K562 (cell line): ENCODE measurements around the gene CLDN20. TPM values are rescaled to one million over a fixed set of nuclear protein-coding genes. Genes with fewer than 3 reads are reported as not detected.

Experiments used
- ATAC-seq: fragments of 200-7000 bp; cut with Tn5 transposase; 3 replicates; pipeline ENCODE4 v1.9.1; 2020; ENCODE audit warnings: moderate library complexity
- BruUV-seq: library from RNA; stranded (reverse); fragments of 400-500 nt; replicated peaks from 2 replicates; lab custom pipeline; 2021; lab: Mats Ljungman, UMichigan
- CTCF ChIA-PET: fragments of 300-600 bp; formaldehyde crosslinking; extraction: SDS; loops from one replicate; lab custom pipeline; 2021; ENCODE audit warnings: low intra/inter-chr PET ratio; lab: Yijun Ruan, JAX
- POLR2A ChIA-PET: fragments of 300-600, 350-650 bp; sonication (Branson Sonifier 250); formaldehyde crosslinking; extraction: SDS; loops from one replicate; lab custom pipeline; 2021; ENCODE audit warnings: antibody characterized with exemption, inconsistent platforms; lab: Yijun Ruan, JAX
- DNase-seq, 4 experiments: peaks; one replicate each; pipeline versions ENCODE4 v3.0.0 to v3.0.0-alpha.2; 2011 to 2018; ENCODE audit warnings: low spot score in 3 of 4, mixed read lengths in 3 of 4; ENCODE audit errors: extremely low read depth in 1 of 4
- FAIRE-seq: peaks from 2 replicates; lab custom pipeline; 2011; peaks lifted over from hg19 to GRCh38; lab: Jason Lieb, UNC
- H2AFZ ChIP-seq: 2 replicates; pipeline ENCODE4 v1.6.0; 2011; ENCODE audit warnings: low read depth, low read length, control low read depth, inconsistent platforms
- H3K27ac ChIP-seq: fragments of 200-600 bp; 3 replicates; pipeline ENCODE4 v1.8.0; 2011; ENCODE audit warnings: low read depth, mild to moderate bottlenecking, control low read depth, inconsistent platforms, low read length, moderate library complexity, mixed read lengths; ENCODE audit errors: extremely low read depth
- H3K27me3 ChIP-seq, 2 experiments: fragments of 300-600 bp in 1 of 2; 2 replicates in 1 of 2; 3 replicates in 1 of 2; pipeline versions ENCODE4 v1.6.0 to v1.8.0; 2011; ENCODE audit warnings: inconsistent platforms in 2 of 2, low read length in 2 of 2, mild to moderate bottlenecking in 1 of 2, mixed read lengths in 1 of 2, moderate library complexity in 1 of 2; ENCODE audit not compliant: control insufficient read depth in 2 of 2, insufficient read depth in 2 of 2
- H3K36me3 ChIP-seq: fragments of 300-600 bp; 3 replicates; pipeline ENCODE4 v1.8.0; 2011; ENCODE audit warnings: mild to moderate bottlenecking, low read length, inconsistent platforms; ENCODE audit not compliant: control insufficient read depth, insufficient read depth
- H3K4me1 ChIP-seq, 2 experiments: fragments of 200-600 bp in 1 of 2; replicated peaks in 1 of 2; 2 replicates in 1 of 2; 3 replicates in 1 of 2; pipeline versions ENCODE4 v1.5.1 to v1.8.0; 2011; ENCODE audit warnings: inconsistent platforms in 2 of 2, low read length in 2 of 2, mild to moderate bottlenecking in 1 of 2, mixed read lengths in 1 of 2, moderate library complexity in 1 of 2; ENCODE audit not compliant: control insufficient read depth in 2 of 2, insufficient read depth in 2 of 2
- H3K4me2 ChIP-seq: 2 replicates; pipeline ENCODE4 v1.6.1; 2011; ENCODE audit warnings: low read length, control low read depth, inconsistent platforms, mixed read lengths; ENCODE audit not compliant: insufficient read depth
- H3K4me3 ChIP-seq: fragments of 200-600 bp; sonication (generic), shearing (Covaris generic); 2 replicates; pipeline ENCODE4 v1.5.1; 2016; ENCODE audit warnings: control low read depth, inconsistent platforms
- H3K79me2 ChIP-seq: fragments of 200-600 bp; 3 replicates; pipeline ENCODE4 v1.8.0; 2011; ENCODE audit warnings: low read length, inconsistent platforms; ENCODE audit not compliant: control insufficient read depth, insufficient read depth
- H3K9ac ChIP-seq, 2 experiments: 2 replicates each; pipeline versions ENCODE4 v1.6.0 to v1.6.1; 2011; ENCODE audit warnings: low read depth in 2 of 2, low read length in 2 of 2, control low read depth in 1 of 2, inconsistent platforms in 1 of 2, mild to moderate bottlenecking in 1 of 2, mixed read lengths in 1 of 2; ENCODE audit not compliant: insufficient read depth in 1 of 2
- H3K9me1 ChIP-seq: one replicate; pipeline ENCODE4 v1.6.0; 2011; ENCODE audit warnings: inconsistent platforms, mild to moderate bottlenecking, low read length, moderate library complexity; ENCODE audit not compliant: control insufficient read depth, insufficient read depth
- H3K9me3 ChIP-seq: replicated peaks from 2 replicates; pipeline ENCODE4 v1.5.1; 2011; ENCODE audit warnings: low read depth, low read length, inconsistent platforms; ENCODE audit not compliant: control insufficient read depth, insufficient read depth
- H4K20me1 ChIP-seq: replicated peaks from 2 replicates; pipeline ENCODE4 v1.6.1; 2011; ENCODE audit warnings: low read length, inconsistent platforms, mixed read lengths; ENCODE audit not compliant: control insufficient read depth, insufficient read depth
- BRF1 ChIP-seq: IDR thresholded peaks from 3 replicates; pipeline ENCODE4 v1.6.1; 2011; ENCODE audit warnings: borderline replicate concordance, mild to moderate bottlenecking; ENCODE audit not compliant: insufficient read length; ENCODE audit errors: extremely low read depth
- CHAMP1 ChIP-seq: fragments of 450-650 bp; IDR thresholded peaks from 2 replicates; pipeline ENCODE4 v1.6.1; 2016; ENCODE audit warnings: mild to moderate bottlenecking
- EZH2 ChIP-seq: IDR thresholded peaks from 2 replicates; pipeline ENCODE4 v1.6.1; 2012; ENCODE audit warnings: low read depth, mild to moderate bottlenecking, inconsistent platforms, low read length, borderline replicate concordance
- JUN ChIP-seq, 2 experiments: sonication (generic) in 1 of 2; formaldehyde crosslinking in 1 of 2; IDR thresholded peaks; 2 replicates each; pipeline versions ENCODE4 v1.6.1 to v1.8.0; 2012 to 2022; ENCODE audit warnings: borderline replicate concordance in 2 of 2, mild to moderate bottlenecking in 2 of 2, improper control_type of control experiment in 1 of 2, low read depth in 1 of 2, low read length in 1 of 2, missing genetic modification reagents in 1 of 2
- MYNN ChIP-seq, 2 experiments: sonication (generic); formaldehyde crosslinking in 1 of 2; IDR thresholded peaks; 2 replicates each; pipeline versions ENCODE4 v1.5.0 to v1.6.1; 2016 to 2020; ENCODE audit warnings: antibody characterized with exemption in 1 of 2, missing genetic modification reagents in 1 of 2
- POLR2AphosphoS2 ChIP-seq: IDR thresholded peaks from 2 replicates; pipeline ENCODE4 v1.6.1; 2012; ENCODE audit warnings: low read length, improper control_type of control experiment
- RFX5 ChIP-seq: IDR thresholded peaks from 2 replicates; pipeline ENCODE4 v1.6.1; 2011; ENCODE audit warnings: low read depth, mild to moderate bottlenecking, improper control_type of control experiment, low read length
- ZNF277 ChIP-seq: fragments of 250-450 bp; sonication (Bioruptor Pico); IDR thresholded peaks from 2 replicates; pipeline ENCODE4 v1.8.0; 2022; ENCODE audit warnings: inconsistent platforms, mild to moderate bottlenecking, moderate library complexity, borderline replicate concordance
- ZNF785 ChIP-seq: fragments of 250-450 bp; sonication (Bioruptor Pico); IDR thresholded peaks from 2 replicates; pipeline ENCODE4 v1.4.0; 2020; ENCODE audit warnings: mild to moderate bottlenecking
- WGBS: fragments of 100-300 bp; shearing (Covaris generic); methylation state at CpG from one replicate; pipeline ENCODE4 v1.1.6; 2016; ENCODE audit warnings: low coverage, mixed read lengths; ENCODE audit not compliant: insufficient coverage; ENCODE audit errors: missing lambda C conversion rate; 5-methylcytosine and 5-hydroxymethylcytosine counted together
- in situ Hi-C: fragments of 300-500 bp; cut with MboI; formaldehyde crosslinking; loops from 4 replicates; pipeline ENCODE4 v1.15.0; 2018; ENCODE audit warnings: inconsistent platforms, mixed read lengths
- intact Hi-C: fragments of 100-400 bp; cut with micrococcal nuclease; formaldehyde crosslinking; loops from 2 replicates; pipeline ENCODE4 v1.14.2; 2022
- polyA plus RNA-seq, 8 experiments: library from polyadenylated mRNA; depleted of rRNA in 4 of 8; stranded (reverse) in 5 of 8; unstranded in 3 of 8; fragments of >200 nt; fragmentation: Nextera tagmentation in 2 of 8; fragmentation: Illumina TruSeq in 1 of 8; extraction: Ambion mirVana in 2 of 8; extraction: Trizol in 1 of 8; gene quantifications; 2 replicates each; pipeline versions ENCODE4 v1.2.1 to v1.2.3, GENCODE V29; 2011 to 2014; ENCODE audit warnings: inconsistent platforms in 1 of 8, missing spikeins in 1 of 8
- total RNA-seq, 7 experiments: library from RNA; depleted of rRNA in 6 of 7; stranded (reverse); fragments of >200 nt in 6 of 7; fragmentation: Illumina TruSeq in 2 of 7; extraction: Trizol in 2 of 7; gene quantifications; 2 replicates each; pipeline versions ENCODE4 v1.2.1 to v1.2.3, GENCODE V29; 2011 to 2021; ENCODE audit warnings: low replicate concordance in 1 of 7

CLDN20 gene
- total and polyA plus RNA-seq, 9 of the 15 experiments (the other 6 are each of a cell fraction or from before 2014, with no cell fraction given) = not detected

- Histone ChIP-seq H3K9ac (no peak overlapping the region), H3K9me1 (no peaks in the 10 kb centered on the region), H4K20me1 (no peaks in the 10 kb centered on the region), H3K4me1 (no peaks in the 10 kb centered on the region), H3K27ac (no peak overlapping the region), H3K4me3 (no peak overlapping the region), H3K9me3 (no peaks in the 10 kb centered on the region), H2AFZ (no peak overlapping the region), H3K27me3 (peaks cover 55 to 57% of the 10 kb centered on the region in 2 experiments), H3K36me3 (no peaks in the 10 kb centered on the region), H3K4me2 (no peak overlapping the region), H3K79me2 (no peaks in the 10 kb centered on the region)
- intact Hi-C loops = no loop called here
- no peak for DNase-seq
- 0% methylated on average over 7 of the region's 7 CpGs for WGBS
- ATAC-seq = no peak
- in situ Hi-C loops = no loop called here
- CTCF ChIA-PET = no interaction called here
- no peak for FAIRE-seq
- no TSS peak for BruUV-seq
- POLR2A ChIA-PET = interaction anchor here (0.6 kb wide), 1 partner anchor 11 kb away, joined by 3 read pairs; no protein-coding TSS in a partner anchor
- TF ChIP-seq JUN (IDR thresholded peaks at IDR 0.05; ENCODE audit: borderline replicate concordance, low read depth, low read length) (no peak), JUN (CRISPR knock-in tag; IDR thresholded peaks at IDR 0.05; ENCODE audit: borderline replicate concordance) (no peak), ZNF277 (CRISPR knock-in tag) (no peak), BRF1 (no peak), ZNF785 (no peak), MYNN (IDR thresholded peaks at IDR 0.05) (no peak), MYNN (CRISPR knock-in tag; IDR thresholded peaks at IDR 0.05) (no peak), RFX5 (no peak), EZH2 (0 out of 2 replicates have a peak, but pooled peaks have one; percentile 43), CHAMP1 (no peak), POLR2AphosphoS2 (no peak)
Observed at GRCh38 chr6:155224618-155225017, 39.2 kb upstream of the CLDN20 start.
